ENCODE data around the gene OR7G3.

Gene OR7G3

GRCh38 chr19:9109959-9110358 lies 16.8 kb downstream of the OR7G3 start:
- TF ChIP-seq CREB1 (IDR thresholded peaks at IDR 0.05; ENCODE audit: low read depth) (no peak), FOXM1 (IDR thresholded peaks at IDR 0.05; ENCODE audit: borderline replicate concordance, low read depth) (no peak)

GRCh38 chr19:9107375-9107774 lies 19.4 kb downstream of the OR7G3 start, which contains the start of gene OR7G2:
OR7G2 (minus strand) TSS chr19:9107475; CDS start chr19:9103243, 4,232 bp downstream.
- TF ChIP-seq TEAD4 (IDR thresholded peaks at IDR 0.05) (no peak), TCF12 (IDR thresholded peaks at IDR 0.05; ENCODE audit: low read depth) (no peak), NFIC (IDR thresholded peaks at IDR 0.05) (no peak), ZBTB7A (IDR thresholded peaks at IDR 0.05; ENCODE audit: low read depth) (no peak), EP300 (IDR thresholded peaks at IDR 0.05; ENCODE audit: borderline replicate concordance) (no peak), CEBPB (IDR thresholded peaks at IDR 0.05) (no peak), CREB1 (IDR thresholded peaks at IDR 0.05; ENCODE audit: low read depth) (no peak), RAD21 (IDR thresholded peaks at IDR 0.05; ENCODE audit: low read depth) (no peak), EGR1 (IDR thresholded peaks at IDR 0.05) (no peak), REST (IDR thresholded peaks at IDR 0.05; ENCODE audit: low read depth) (no peak), YY1 (IDR thresholded peaks at IDR 0.05; ENCODE audit: low read depth) (no peak), TAF1 (IDR thresholded peaks at IDR 0.05; ENCODE audit: low read depth) (no peak), USF1 (IDR thresholded peaks at IDR 0.05) (no peak), MAX (IDR thresholded peaks at IDR 0.05) (no peak), FOXM1 (IDR thresholded peaks at IDR 0.05; ENCODE audit: borderline replicate concordance, low read depth) (no peak)

- TF ChIP-seq RAD21 (IDR thresholded peaks at IDR 0.05; ENCODE audit: low read depth), result no peak
- TF ChIP-seq YY1 (IDR thresholded peaks at IDR 0.05; ENCODE audit: low read depth), result no peak
- no peak for TF ChIP-seq REST (IDR thresholded peaks at IDR 0.05; ENCODE audit: low read depth)
- TF ChIP-seq USF1 (IDR thresholded peaks at IDR 0.05), result no peak
- TF ChIP-seq MAX (IDR thresholded peaks at IDR 0.05), result no peak
- TF ChIP-seq EP300 (IDR thresholded peaks at IDR 0.05; ENCODE audit: borderline replicate concordance), result no peak
These were observed 40.0 kb downstream of the OR7G3 start, which contains the start of gene OR1M1 for GRCh38 chr19:9086761-9087160. OR1M1 (plus strand) TSS chr19:9087061; CDS start chr19:9093245, 6,184 bp downstream.

GRCh38 chr19:9078651-9079050 lies 48.1 kb downstream of the OR7G3 start:
- TF ChIP-seq YY1 (IDR thresholded peaks at IDR 0.05; ENCODE audit: low read depth), result no peak
- TF ChIP-seq ZBTB7A (IDR thresholded peaks at IDR 0.05; ENCODE audit: low read depth), result no peak
- no peak for TF ChIP-seq CREB1 (IDR thresholded peaks at IDR 0.05; ENCODE audit: low read depth)

GRCh38 chr19:9076901-9077300 lies 49.8 kb downstream of the OR7G3 start:
- TF ChIP-seq TCF12 (IDR thresholded peaks at IDR 0.05; ENCODE audit: low read depth), result peak; percentile 23; the same call in 1 of the 2 replicates
- TF ChIP-seq REST (IDR thresholded peaks at IDR 0.05; ENCODE audit: low read depth), result no peak
- no peak for TF ChIP-seq YY1 (IDR thresholded peaks at IDR 0.05; ENCODE audit: low read depth)
- no peak for TF ChIP-seq EGR1 (IDR thresholded peaks at IDR 0.05)

All from Ishikawa (cell line).